GM21723 (cell line): ENCODE measurements around the gene ZNF575.
"Not testable (repeated sequence)": the region's sequence is repeated elsewhere in the genome, so short reads cannot be mapped to it uniquely, and the experiment has no call there.

Source experiments
- ATAC-seq: cut with Tn5 transposase; IDR thresholded peaks from one replicate; pipeline ENCODE4 v1.9.1; 2021; ENCODE audit warnings: mild to moderate bottlenecking, moderate library complexity; ENCODE audit not compliant: unreplicated experiment

Gene ZNF575

DNA sequence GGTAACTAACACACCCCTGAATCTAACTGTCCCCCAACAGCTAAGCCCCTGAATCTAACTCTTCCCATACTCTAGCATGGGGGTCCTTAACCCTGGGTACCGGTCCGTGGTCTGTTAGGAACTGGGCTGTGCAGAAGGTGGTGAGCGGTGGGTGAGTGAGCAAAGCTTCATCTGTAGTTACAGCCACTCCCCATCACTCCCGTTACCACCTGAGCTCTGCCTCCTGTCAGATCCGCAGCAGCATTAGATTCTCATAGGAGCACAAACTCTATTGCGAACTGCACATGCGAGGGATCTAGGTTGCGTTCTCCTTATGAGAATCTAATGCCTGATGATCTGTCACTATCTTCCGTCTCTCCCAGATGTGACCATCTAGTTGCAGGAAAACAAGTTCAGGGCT, 22.3 kb upstream of the ZNF575 start:
- ATAC-seq: no peak

DNA sequence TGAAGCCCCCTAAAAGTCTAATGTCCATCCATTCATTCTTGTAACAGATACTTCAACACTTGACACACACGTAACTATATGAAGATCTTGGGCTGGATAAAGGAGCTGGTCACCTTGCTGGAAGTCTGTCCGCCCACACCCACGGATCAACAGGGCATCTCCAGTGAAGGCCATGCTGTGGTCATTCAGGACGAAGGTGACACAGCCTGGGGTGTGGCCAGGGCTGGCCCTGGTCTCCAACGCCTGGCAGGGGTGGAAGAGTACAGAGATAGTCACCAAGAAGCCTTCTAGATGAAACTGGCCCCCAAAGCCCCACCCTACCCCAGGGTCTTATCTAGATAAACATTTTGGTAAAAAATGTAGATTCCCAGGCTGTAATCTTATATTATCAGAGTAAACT, 21.7 kb upstream of the ZNF575 start:
- no peak for ATAC-seq

DNA sequence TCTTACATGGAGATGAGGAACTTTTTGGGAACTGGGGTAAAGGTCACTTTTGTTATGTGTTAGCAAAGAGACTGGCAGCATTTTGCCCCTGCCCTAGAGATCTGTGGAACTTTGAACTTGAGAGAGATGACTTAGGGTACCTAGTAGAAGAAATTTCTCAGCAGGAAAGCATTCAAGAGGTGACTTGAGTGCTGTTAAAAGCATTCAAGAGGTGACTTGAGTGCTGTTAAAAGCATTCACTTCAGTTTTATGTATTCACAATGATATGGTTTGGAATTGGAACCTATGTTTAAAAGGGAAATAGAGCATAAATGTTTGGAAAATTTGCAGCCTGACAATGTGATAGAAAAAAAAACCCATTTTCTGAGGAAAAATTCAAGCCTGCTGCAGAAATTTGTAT, 20.6 kb upstream of the ZNF575 start:
- not testable (repeated sequence) for ATAC-seq

DNA sequence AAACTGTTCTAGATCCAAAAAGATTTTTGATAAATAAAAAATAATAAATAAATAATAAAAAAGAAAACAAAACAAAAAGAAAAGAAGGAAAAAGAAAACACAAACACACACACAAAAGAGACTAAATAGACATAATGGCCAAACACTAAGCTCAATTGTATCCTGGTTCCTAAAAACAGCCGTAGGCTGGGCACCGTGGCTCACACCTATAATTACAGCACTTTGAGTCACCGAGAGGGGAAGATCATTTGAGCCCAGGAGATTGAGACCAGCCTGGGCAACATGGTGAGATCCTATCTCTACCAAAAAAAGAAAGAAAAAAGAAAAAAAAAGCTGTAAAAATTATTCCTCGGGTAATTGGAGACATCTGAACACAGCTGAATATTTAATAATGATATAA, 14.9 kb upstream of the ZNF575 start:
- ATAC-seq: no peak

DNA sequence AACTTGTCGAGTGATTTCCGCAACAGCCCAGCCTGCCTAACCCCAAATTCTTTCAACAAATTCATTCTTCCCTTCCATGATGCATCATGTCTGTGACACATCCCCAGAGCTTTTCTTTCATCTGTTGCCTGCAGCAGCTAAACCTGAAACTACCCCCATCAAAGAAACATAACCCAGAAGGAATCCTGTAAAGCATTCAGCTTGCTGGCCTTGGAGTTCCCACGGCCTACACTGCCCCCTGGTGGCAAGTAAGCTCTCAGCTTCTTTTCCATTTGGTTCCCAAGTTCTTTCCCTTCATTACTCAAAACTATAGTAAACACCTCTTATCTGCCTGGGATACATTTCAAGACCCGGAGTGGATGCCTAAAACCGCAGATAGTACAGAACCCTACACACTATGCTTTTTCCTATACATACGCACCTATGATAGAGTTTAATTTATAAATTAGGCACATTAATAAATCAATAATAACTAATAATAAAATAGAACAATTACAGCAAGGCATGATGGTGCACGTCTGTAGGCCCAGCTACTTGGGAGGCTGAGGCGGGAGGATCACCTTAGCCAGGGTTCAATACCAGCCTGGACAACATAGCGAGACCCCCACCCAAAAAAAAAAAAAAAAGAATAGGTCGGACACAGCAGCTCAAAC, 13.4 kb upstream of the ZNF575 start:
- no peak for ATAC-seq

DNA sequence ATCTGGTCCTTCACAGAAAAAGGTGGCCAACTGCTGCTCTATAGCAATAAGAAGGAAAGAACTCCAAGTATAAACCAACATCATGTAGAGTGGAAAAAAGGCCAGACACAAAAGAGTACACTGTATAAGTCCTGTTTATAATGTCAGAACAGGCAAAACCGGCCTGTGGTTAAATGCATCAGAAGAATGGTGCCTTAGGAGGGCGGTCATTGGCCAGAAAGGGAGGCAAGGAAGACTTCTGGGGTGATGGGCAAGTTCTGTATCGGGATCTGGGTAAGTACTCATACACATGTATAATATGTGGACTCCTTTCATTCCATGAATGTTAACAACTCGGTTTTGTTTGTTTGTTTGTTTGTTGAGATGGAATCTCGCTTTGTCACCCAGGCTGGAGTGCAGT, 10.1 kb upstream of the ZNF575 start:
- ATAC-seq: no peak

DNA sequence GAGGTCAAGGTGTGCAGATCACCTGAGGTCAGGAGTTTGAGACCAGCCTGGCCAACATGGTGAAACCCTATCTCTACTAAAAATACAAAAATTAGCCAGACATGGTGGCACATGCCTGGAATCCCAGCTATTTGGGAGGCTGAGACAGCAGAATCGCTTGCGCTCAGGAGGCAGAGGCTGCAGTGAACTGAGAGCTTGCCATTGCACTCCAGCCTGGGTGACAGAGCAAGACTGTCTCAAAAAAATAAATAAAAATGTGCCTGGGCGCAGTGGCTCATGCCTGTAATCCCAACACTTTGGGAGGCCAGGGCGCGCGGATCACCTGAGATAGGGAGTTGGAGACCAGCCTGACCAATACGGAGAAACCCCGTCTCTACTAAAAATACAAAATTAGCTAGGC, 9.3 kb upstream of the ZNF575 start:
- ATAC-seq: not testable (repeated sequence)

DNA sequence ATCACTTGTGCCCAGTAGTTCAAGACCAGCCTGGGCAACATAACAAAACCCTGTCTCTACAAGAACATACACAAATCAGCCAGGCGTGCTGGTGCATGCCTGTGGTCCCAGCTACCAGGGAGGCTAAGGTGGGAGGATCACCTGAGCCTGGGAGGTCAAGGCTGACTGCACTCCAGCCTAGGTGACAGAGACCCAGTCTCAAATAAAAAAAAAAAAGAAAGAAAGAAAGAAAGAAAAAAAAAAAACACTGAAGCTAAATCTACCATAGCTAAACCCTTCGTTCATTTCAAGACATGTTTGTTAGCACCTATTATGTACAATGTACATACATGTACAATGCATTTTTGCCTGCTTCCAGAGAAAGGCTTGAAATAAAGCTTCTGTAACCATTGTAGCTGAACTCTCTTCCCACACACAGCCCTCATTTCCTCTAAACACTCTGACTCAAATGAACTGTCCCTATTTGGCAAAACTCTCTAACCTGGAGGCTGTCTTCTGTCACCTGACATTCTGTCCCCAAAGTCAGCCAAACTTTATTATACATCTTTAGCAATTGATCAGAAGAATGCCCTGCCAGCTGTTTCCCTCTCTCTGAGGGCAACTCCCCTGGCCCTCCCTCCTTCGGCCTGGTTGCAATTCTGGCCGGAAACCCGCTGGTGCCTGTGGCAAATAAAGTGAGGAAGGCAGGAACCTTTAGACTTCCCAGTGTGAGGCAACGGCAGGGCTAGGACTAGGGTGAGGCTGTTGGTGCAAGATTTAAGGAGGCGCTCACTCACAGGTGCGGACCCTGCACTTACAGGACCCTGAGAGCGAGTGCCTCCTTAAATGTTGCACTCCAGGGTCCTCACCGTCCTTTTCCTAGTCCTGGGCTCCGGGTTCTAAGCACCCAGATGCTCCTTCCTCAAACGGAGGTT, 7.8 kb upstream of the ZNF575 start:
- peak; percentile 40 for ATAC-seq

DNA sequence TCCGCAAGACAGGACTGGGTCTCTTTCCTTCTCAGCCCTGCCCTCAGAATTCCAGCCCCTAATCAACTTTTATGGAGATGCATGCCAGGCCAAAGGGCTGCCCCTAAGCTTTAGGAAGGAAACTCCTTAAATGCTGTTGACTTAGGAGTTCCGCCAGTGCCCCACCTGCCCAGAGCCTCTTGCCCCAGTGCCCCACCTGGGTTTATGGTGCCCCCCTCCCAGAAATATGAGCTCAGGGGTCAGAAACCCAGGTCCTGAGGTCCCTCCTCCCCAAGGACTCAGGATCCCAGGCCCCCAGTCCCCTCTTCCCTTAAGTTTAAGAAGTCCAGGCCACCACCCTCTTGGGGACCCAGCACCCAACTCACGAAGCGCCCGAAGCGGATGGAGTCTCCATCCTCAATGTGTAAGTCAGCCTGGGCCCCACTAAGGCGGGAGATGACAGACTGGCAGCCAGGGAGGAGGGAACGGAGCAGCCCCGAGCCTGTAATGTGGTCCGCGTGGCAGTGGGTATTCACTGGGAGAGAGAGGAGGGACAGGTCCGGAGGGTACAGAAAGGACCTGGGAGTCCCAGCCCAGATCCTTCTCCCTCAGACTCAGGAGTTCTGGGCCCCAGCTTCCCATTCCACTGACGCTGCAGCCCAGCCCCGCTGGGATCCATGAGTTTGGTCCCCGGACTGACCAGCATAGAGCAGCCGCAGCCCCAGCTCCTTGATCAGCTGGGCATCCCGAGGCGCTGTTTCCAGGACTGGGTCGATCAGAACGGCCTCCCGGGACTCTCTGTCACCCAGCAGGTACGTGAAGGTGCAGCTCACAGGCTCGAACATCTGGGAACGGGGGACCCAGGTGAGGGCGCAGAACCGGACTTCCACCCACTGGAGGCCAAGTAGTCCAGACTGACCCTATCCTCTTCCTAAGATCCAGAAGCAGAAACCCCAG, 6.9 kb upstream of the ZNF575 start:
- peak; percentile 24 for ATAC-seq

DNA sequence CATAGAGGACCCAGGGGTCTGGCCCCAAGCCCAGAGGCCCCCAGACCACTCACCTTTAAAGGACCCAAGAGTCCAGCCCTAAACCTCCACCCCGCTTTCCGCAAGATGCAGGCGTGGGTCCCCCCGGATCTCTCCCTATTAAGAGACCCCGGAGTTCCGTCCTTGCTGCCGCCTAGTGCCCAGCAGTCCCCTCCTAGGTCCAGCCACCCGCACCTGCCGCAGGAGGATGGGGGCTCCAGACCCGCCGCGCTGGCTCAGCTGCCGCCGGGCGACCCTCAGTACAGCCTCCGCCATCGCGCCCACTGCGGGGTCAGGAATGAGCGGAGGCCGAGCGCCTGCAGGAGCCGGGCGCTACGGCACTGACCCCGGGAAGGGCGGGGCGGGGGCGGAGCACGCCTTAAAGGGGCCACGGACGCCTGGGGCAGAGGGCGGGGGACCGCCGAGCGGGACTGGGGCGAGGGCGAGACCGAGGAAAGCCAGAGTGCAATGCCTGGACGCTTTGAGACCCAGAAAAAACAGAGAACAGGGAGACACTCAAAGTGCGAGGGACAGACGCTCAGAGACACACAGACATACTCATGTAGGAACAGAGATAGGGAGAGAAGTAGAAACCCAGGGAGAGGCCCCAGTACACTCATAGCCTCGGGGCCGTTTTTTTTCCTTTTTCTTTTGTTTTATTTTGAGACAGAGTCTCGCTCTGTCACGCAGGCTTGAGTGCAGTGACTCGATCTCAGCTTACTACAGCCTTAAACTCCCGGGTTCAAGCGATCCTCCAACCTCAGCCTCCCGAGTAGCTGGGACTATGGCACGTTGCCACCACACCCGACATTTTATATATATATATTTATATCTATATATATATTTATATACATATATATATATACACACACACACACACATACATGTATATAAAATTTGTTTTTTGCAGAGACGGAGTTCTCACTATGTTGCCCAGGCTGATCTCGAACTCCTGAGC, 5.8 kb upstream of the ZNF575 start, which contains the start of gene ETHE1:
Gene ETHE1 (minus strand): TSS at position 318 of the 976 bp plus-strand sequence. CDS start 24 bp downstream, at position 294.
- ATAC-seq: peak; percentile 68

DNA sequence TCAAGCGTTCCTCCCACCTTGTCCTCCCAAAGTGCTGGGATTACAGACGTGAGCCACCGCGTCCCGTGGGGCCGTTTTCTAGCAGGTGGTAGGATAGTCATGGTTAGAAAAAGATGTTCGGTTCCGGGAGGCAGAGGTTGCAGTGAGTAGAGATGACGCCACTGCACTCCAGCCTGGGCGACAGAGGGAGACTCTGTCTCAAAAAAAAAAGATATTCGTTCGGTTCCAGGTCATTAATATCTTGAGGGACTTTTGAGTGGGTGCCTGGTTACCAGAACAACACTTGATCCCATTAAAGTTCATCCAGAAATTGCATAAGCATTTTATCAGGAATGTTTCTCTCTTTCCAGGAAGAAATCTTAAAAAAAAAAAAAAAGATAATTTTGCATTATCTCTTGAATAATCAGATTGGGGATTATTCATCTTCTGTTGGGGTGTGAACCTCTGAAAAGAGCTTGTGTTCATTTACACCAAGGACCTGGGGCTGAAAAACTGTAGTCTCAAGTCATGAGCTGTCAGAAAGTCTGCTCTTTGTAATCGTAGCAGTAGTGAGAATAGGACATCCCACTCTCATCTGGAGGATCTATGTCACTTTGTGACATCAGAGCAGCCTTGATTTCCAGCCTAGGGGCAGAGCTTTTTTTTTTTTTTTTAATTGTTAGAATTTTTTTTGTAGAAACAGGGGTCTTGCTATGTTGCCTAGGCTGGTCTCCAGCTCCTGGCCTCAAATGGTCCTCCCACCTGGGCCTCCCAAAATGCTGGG, 4.9 kb upstream of the ZNF575 start:
- ATAC-seq: no peak

DNA sequence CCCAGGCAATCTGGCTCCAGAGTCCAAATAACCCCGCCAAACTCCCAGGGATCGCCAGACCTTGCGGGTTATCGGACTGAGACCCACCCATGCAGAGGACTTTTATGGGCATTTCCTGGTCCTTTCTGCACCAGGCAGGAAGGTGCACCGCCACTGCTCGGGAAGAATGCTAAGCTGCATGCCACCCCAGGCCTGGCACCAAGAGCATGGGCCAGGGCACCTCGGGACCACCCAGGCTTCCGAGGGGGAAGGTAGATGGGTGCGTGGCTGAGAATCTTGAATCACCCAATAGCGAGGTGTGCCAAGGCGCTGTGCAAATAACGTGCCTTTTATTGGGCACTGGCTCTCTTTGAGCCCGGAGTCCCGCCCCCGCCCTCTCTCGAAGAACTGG, 422 bp upstream of the ZNF575 start:
- ATAC-seq: peak; percentile 19

DNA sequence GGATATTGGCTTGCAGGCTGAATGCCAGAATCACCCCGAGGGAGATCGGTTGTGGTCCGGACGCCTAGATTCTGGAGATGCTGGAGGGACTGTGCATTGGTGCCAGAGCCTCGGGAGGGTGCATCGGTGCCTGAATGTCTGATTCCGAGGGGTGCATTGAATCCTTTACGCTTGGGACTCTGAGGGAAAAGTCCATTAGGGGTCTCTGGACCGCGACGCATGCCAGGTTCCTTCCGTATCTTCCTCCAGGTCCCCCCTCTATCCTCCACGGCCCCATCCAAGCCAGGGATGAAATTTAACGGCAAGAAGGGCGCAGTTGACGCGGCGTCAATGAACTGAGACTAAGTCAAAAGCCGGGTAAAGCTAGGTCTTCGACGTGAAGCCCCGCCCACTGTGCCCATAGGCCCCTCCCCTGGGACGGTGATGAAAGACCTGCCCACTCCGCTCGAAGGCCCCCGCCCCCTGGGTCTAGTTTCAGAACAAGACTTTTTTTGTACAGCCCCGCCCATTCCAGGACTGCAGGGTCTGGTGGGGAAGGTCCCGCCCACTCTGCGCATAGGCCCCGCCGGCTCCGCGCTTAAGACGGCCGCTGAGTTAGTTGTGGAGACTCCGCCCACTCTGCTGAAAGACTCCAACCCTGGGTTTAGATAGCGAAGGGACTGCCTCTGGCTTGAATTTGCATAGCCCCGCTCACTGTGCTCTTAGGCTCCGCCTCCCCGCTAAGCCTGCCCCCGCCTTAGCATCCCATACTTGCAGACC, 737 bp downstream of the ZNF575 start:
- ATAC-seq: peak; percentile 44

DNA sequence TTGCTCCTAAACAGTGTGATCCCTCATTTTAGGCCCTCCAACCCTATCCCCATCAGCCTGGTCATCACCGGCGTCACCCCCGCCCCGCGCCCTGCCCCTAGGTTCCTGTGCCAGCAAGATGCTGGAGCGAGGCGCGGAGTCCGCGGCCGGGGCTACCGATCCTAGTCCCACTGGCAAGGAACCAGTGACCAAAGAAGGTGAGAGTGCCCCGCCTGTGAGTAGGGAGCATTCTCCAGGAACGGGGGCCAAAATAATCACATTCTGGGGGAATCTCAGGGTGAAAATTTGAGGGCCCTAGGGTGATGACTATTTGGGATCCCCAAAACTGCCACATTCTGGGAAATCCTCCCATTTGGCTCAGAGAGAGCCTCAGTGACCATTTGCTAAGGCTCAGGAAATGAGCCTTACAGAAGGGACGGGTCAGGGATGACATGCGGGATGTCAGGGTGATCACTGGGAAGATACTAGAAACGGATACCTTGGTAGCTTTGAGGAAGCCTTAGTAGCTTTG, 1.4 kb downstream of the ZNF575 start:
- ATAC-seq: no peak

DNA sequence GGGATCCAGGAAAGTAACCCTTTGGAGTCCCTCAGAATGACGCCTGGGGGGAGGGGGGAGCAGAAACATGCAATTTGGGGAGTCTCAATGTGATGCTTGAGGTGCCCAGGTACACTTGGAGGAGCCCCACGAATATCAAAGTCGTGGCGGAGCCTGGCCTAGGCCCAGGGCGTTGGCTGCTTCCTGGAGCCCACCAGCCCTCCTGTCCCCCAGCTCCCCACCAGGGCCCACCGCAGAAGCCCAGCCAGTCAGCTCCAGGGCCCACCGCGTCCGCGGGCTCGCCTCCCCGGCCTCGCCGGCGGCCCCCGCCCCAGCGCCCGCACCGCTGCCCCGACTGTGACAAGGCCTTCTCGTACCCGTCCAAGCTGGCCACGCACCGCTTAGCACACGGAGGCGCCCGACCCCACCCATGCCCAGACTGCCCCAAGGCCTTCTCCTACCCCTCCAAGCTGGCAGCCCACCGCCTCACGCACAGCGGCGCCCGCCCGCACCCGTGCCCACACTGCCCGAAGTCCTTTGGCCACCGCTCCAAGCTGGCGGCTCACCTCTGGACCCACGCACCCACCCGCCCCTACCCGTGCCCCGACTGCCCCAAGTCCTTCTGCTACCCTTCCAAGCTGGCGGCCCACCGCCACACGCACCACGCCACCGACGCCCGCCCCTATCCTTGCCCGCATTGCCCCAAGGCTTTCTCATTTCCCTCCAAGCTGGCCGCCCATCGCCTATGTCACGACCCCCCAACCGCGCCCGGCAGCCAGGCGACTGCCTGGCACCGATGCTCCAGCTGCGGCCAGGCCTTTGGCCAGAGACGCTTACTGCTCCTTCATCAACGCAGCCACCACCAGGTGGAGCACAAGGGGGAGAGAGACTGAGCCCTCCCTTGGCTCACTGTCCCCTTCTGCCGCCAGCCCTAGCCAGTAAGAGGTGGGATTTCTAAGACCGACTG, 2.1 kb downstream of the ZNF575 start:
- no peak for ATAC-seq

DNA sequence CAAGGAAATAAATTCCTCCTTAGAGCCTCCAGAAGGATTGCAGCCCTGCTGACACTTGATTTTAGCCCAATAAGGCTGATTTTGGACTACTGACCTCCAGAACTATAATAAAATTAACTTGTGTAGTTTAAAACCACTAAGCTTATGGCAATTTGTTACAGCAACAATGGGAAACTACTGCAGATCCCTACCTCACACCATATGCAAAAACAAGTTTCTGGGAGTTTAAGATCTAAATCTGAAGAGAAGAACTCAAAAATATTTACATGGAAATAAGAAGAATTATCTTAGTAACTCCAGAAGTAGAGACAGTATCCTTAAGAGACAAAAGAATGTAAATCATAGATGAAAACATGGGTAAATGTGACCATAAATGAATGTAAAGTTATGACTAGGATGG, 5.9 kb downstream of the ZNF575 start:
- no peak for ATAC-seq

DNA sequence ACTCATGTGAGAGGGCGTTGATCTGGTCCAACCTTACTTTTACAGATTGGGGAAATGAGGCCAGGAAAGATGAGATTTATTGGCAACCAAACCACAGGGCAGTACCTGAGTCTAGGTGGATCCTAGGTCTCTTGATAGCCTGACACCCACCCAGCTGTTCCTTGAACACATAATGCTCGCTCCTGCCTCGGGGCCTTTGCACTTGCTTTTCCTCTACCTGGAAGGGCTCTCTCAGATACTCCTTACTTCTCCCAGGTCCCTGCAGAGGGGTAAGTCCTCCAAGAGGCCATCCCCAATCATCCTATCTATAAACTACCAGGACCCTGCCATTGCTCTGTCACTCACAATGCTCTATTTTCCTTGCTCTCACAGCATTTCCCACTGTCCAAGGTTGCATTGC, 7.4 kb downstream of the ZNF575 start:
- no peak for ATAC-seq
